GM23338 (cell line): ENCODE data around the gene FGF8. TPM values are rescaled to one million over a fixed set of nuclear protein-coding genes. Genes with fewer than 3 reads are reported as not detected.

Experiments
- ATAC-seq: fragments of 200-7000 bp; cut with Tn5 transposase; 3 replicates; pipeline ENCODE4 v1.9.1; 2020
- DNase-seq: peaks from one replicate; pipeline ENCODE4 v3.0.0-alpha.2; 2015; ENCODE audit warnings: low spot score
- H2AFZ ChIP-seq: fragments of 200-600 bp; sonication (generic); 2 replicates; pipeline ENCODE4 v1.8.0; 2016; ENCODE audit warnings: antibody characterized with exemption, mild to moderate bottlenecking, moderate library complexity
- H3F3A ChIP-seq: fragments of 200-600 bp; sonication (generic); replicated peaks from 2 replicates; pipeline ENCODE4 v1.8.0; 2017; ENCODE audit warnings: antibody characterized with exemption, mixed run types, low read depth
- H3K27ac ChIP-seq: fragments of 200-600 bp; sonication (generic); 2 replicates; pipeline ENCODE4 v1.6.1; 2016; ENCODE audit warnings: low read depth
- H3K27me3 ChIP-seq: fragments of 200-600 bp; sonication (generic); 2 replicates; pipeline ENCODE4 v1.8.0; 2016; ENCODE audit warnings: mild to moderate bottlenecking, mixed run types, moderate library complexity; ENCODE audit not compliant: insufficient read depth
- H3K36me3 ChIP-seq: fragments of 200-600 bp; sonication (generic); 2 replicates; pipeline ENCODE4 v1.8.0; 2016; ENCODE audit warnings: mild to moderate bottlenecking; ENCODE audit not compliant: insufficient read depth
- H3K4me1 ChIP-seq: fragments of 200-600 bp; sonication (generic); 2 replicates; pipeline ENCODE4 v1.8.0; 2016; ENCODE audit warnings: mild to moderate bottlenecking, moderate library complexity; ENCODE audit not compliant: insufficient read depth
- H3K4me2 ChIP-seq: fragments of 200-600 bp; sonication (generic); 2 replicates; pipeline ENCODE4 v1.7.1; 2017; ENCODE audit warnings: mixed run types
- H3K4me3 ChIP-seq: fragments of 200-600 bp; sonication (generic); 2 replicates; pipeline ENCODE4 v1.6.1; 2016; ENCODE audit warnings: mixed run types
- H3K79me2 ChIP-seq: fragments of 200-600 bp; sonication (generic); replicated peaks from 2 replicates; pipeline ENCODE4 v1.8.0; 2017; ENCODE audit warnings: mild to moderate bottlenecking; ENCODE audit not compliant: insufficient read depth
- H3K9me2 ChIP-seq: fragments of 200-600 bp; sonication (generic); 2 replicates; pipeline ENCODE4 v1.8.0; 2017; ENCODE audit not compliant: insufficient read depth
- H4K20me1 ChIP-seq: fragments of 200-600 bp; sonication (generic); replicated peaks from 2 replicates; pipeline ENCODE4 v1.8.0; 2017; ENCODE audit warnings: mild to moderate bottlenecking; ENCODE audit not compliant: insufficient read depth
- H3K27ac Mint-ChIP-seq: 2 replicates; pipeline ENCODE4 v1.8.0; 2020; ENCODE audit warnings: inconsistent platforms, mild to moderate bottlenecking, moderate library complexity, mixed read lengths
- H3K27me3 Mint-ChIP-seq: 3 replicates; pipeline ENCODE4 v1.8.0; 2022; ENCODE audit warnings: low read depth, mild to moderate bottlenecking, moderate library complexity, mixed read lengths, inconsistent platforms; ENCODE audit not compliant: insufficient read depth, poor library complexity
- H3K36me3 Mint-ChIP-seq: 3 replicates; pipeline ENCODE4 v1.8.0; 2021; ENCODE audit warnings: low read depth, mild to moderate bottlenecking, inconsistent platforms, moderate library complexity, mixed read lengths
- H3K4me1 Mint-ChIP-seq: 3 replicates; pipeline ENCODE4 v1.8.0; 2020; ENCODE audit warnings: mild to moderate bottlenecking, inconsistent platforms, mixed read lengths
- H3K4me3 Mint-ChIP-seq: 3 replicates; pipeline ENCODE4 v1.8.0; 2021; ENCODE audit warnings: moderate library complexity, mild to moderate bottlenecking, inconsistent platforms, mixed read lengths
- H3K9me3 Mint-ChIP-seq: 3 replicates; pipeline ENCODE4 v1.8.0; 2020; ENCODE audit warnings: moderate library complexity, mild to moderate bottlenecking, inconsistent platforms, mixed read lengths
- ETS1 ChIP-seq: IDR thresholded peaks from 2 replicates; pipeline ENCODE4 v1.6.1; 2016; ENCODE audit warnings: antibody characterized with exemption
- EZH2 ChIP-seq: fragments of 200-600 bp; sonication (generic); IDR thresholded peaks from one replicate; pipeline ENCODE4 v1.8.0; 2017; ENCODE audit warnings: antibody characterized with exemption, mild to moderate bottlenecking, low read depth; ENCODE audit not compliant: unreplicated experiment
- EZH2phosphoT487 ChIP-seq: fragments of 200-600 bp; sonication (generic); IDR thresholded peaks from one replicate; pipeline ENCODE4 v1.8.1; 2018; ENCODE audit warnings: antibody characterized with exemption; ENCODE audit not compliant: unreplicated experiment
- JUNB ChIP-seq: IDR thresholded peaks from one replicate; pipeline ENCODE4 v1.6.1; 2016; ENCODE audit warnings: antibody characterized with exemption; ENCODE audit not compliant: unreplicated experiment
- POLR2AphosphoS5 ChIP-seq: IDR thresholded peaks from 2 replicates; pipeline ENCODE4 v1.6.1; 2016; ENCODE audit warnings: antibody characterized with exemption, low read depth
- STAT1 ChIP-seq: IDR thresholded peaks from one replicate; pipeline ENCODE4 v1.6.1; 2016; ENCODE audit warnings: antibody characterized with exemption; ENCODE audit not compliant: unreplicated experiment
- ZNF114 ChIP-seq: fragments of 250-450 bp; sonication (Bioruptor Pico); IDR thresholded peaks from 2 replicates; pipeline ENCODE4 v1.5.0; 2020; ENCODE audit warnings: mild to moderate bottlenecking, moderate library complexity
- ZNF331 ChIP-seq: fragments of 250-450 bp; sonication (Bioruptor Pico); IDR thresholded peaks from 2 replicates; pipeline ENCODE4 v1.5.0; 2020; ENCODE audit warnings: low read depth, mild to moderate bottlenecking, moderate library complexity
- polyA plus RNA-seq: library from polyadenylated mRNA; unstranded; fragments of >200 nt; fragmentation: Nextera tagmentation; extraction: Ambion mirVana; gene quantifications from 2 replicates; pipeline ENCODE4 v1.2.1, GENCODE V29; 2016
- total RNA-seq: library from RNA; depleted of rRNA; stranded (reverse); fragments of >200 nt; shearing (Covaris generic); gene quantifications from 2 replicates; pipeline ENCODE4 v1.2.3, GENCODE V29; 2014

The FGF8 gene
- total and polyA plus RNA-seq, 2 experiments from 2014 or later = 1.6 to 6.2 TPM

DNA sequence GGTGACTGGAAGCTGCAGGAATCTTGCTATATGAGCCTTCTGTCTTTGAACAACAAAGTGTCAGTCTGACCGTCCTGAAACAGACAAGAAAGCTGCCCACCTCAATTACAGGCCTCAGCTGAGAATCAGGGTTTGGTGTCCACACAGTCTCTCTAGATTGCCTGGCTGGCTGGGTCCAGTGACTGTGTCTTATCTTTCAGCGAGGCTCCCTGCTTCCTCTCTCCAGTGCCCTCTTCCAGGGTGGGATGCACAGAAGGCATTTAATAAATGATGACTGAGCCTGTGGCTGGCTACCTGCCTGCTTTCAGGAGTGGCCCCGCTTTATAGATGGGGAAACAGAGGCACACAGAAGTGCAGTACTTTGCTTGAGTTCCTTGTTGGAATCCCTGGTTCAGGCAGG, 27.4 kb downstream of the FGF8 start:
- Histone ChIP-seq H3K79me2 (no peaks in the 10 kb centered on the region), H3K4me2 (no peak overlapping the region), H4K20me1 (no peaks in the 10 kb centered on the region), H3F3A (no peaks in the 10 kb centered on the region), H3K4me1 (no peaks in the 10 kb centered on the region; the same call in 1 of the 2 replicates), H3K27me3 (no peaks in the 10 kb centered on the region), H3K36me3 (no peaks in the 10 kb centered on the region), H3K9me2 (no peaks in the 10 kb centered on the region), H3K27ac (no peak overlapping the region), H3K4me3 (no peak overlapping the region), H2AFZ (peak overlapping the region; percentile 57)
- H3K4me1 Mint-ChIP-seq = peaks cover 15% of the 10 kb centered on the region
- no peak for DNase-seq
- no peak for TF ChIP-seq EZH2
- no peak for TF ChIP-seq POLR2AphosphoS5
- no peak for TF ChIP-seq ZNF331 (CRISPR knock-in tag)
- no peak for TF ChIP-seq ETS1
- TF ChIP-seq JUNB = no peak
- no peak for TF ChIP-seq ZNF114
- TF ChIP-seq EZH2phosphoT487 = no peak
- no peak for ATAC-seq
- H3K9me3 Mint-ChIP-seq = no peaks in the 10 kb centered on the region
- H3K27me3 Mint-ChIP-seq = peaks cover 3% of the 10 kb centered on the region
- H3K36me3 Mint-ChIP-seq = no peaks in the 10 kb centered on the region
- H3K27ac Mint-ChIP-seq = no peak overlapping the region
- H3K4me3 Mint-ChIP-seq = no peak overlapping the region

- no peaks in the 10 kb centered on the region for H3K79me2 ChIP-seq
- no peak for DNase-seq
- Mint-ChIP-seq H3K9me3 (no peaks in the 10 kb centered on the region; the same call in 2 of the 3 replicates), H3K4me1 (peaks cover 15% of the 10 kb centered on the region), H3K36me3 (no peaks in the 10 kb centered on the region), H3K27me3 (peaks cover 5% of the 10 kb centered on the region), H3K4me3 (no peak overlapping the region), H3K27ac (no peak overlapping the region)
- no peak for TF ChIP-seq POLR2AphosphoS5
- TF ChIP-seq STAT1 = no peak
- peak overlapping the region; percentile 18; the same call in 1 of the 2 replicates for H2AFZ ChIP-seq
- no peak overlapping the region for H3K27ac ChIP-seq
- no peak overlapping the region for H3K4me2 ChIP-seq
- H3K4me3 ChIP-seq = no peak overlapping the region
- no peaks in the 10 kb centered on the region for H3F3A ChIP-seq
- no peaks in the 10 kb centered on the region for H3K9me2 ChIP-seq
- ATAC-seq = no peak
- no peaks in the 10 kb centered on the region for H3K27me3 ChIP-seq
- no peaks in the 10 kb centered on the region for H4K20me1 ChIP-seq
- no peaks in the 10 kb centered on the region; the same call in 1 of the 2 replicates for H3K4me1 ChIP-seq
- H3K36me3 ChIP-seq = no peaks in the 10 kb centered on the region
Measured at GRCh38 chr10:101745074-101745696, 30.7 kb downstream of the FGF8 start.

GRCh38 chr10:101744267-101744666, 31.6 kb downstream of the FGF8 start:
- Mint-ChIP-seq H3K36me3 (no peaks in the 10 kb centered on the region), H3K4me1 (peaks cover 8% of the 10 kb centered on the region; the same call in 2 of the 3 replicates), H3K4me3 (no peak overlapping the region), H3K27me3 (peaks cover 3% of the 10 kb centered on the region), H3K27ac (no peak overlapping the region), H3K9me3 (no peaks in the 10 kb centered on the region; the same call in 2 of the 3 replicates)
- Histone ChIP-seq H3K4me2 (no peak overlapping the region), H3K4me1 (no peaks in the 10 kb centered on the region; the same call in 1 of the 2 replicates), H3K4me3 (no peak overlapping the region), H4K20me1 (no peaks in the 10 kb centered on the region), H3K9me2 (no peaks in the 10 kb centered on the region), H2AFZ (no peak overlapping the region), H3K79me2 (no peaks in the 10 kb centered on the region), H3F3A (no peaks in the 10 kb centered on the region), H3K27me3 (no peaks in the 10 kb centered on the region), H3K36me3 (no peaks in the 10 kb centered on the region), H3K27ac (no peak overlapping the region)
- DNase-seq (no peak), ATAC-seq (no peak)
- no peak for TF ChIP-seq EZH2
- no peak for TF ChIP-seq ZNF114
- TF ChIP-seq ETS1 = no peak
